Activated CD8-positive, alpha-beta memory T cell treated with anti-CD3 and anti-CD28 coated beads, Interleukin-2, amount 50 U/mL, for 24 hours (primary cell): Measurements from ENCODE around the gene LTBP2.

ENCODE experiments used
- DNase-seq: peaks from one replicate; pipeline ENCODE4 v3.0.0-alpha.2; 2020; ENCODE audit errors: extremely low read depth

LTBP2 gene

GRCh38 chr14:74591394-74591793 is 20.6 kb downstream of the LTBP2 start:
- no peak for DNase-seq

GRCh38 chr14:74589291-74589879 is 22.7 kb downstream of the LTBP2 start:
- no peak for DNase-seq

- DNase-seq, result no peak
Measured at GRCh38 chr14:74587363-74587707, 24.7 kb downstream of the LTBP2 start.

- no peak for DNase-seq
Measured at GRCh38 chr14:74586681-74587362, 25.2 kb downstream of the LTBP2 start.

GRCh38 chr14:74585406-74586335 is 26.4 kb downstream of the LTBP2 start:
- DNase-seq, result no peak

GRCh38 chr14:74584951-74585350 is 27.1 kb downstream of the LTBP2 start:
- no peak for DNase-seq

GRCh38 chr14:74583689-74584434 is 28.2 kb downstream of the LTBP2 start:
- DNase-seq, result no peak

- no peak for DNase-seq
Measured at GRCh38 chr14:74582910-74583581, 29.0 kb downstream of the LTBP2 start.

GRCh38 chr14:74580275-74580672 is 31.8 kb downstream of the LTBP2 start:
- no peak for DNase-seq

GRCh38 chr14:74579447-74580274 is 32.4 kb downstream of the LTBP2 start:
- peak; percentile 8 for DNase-seq

GRCh38 chr14:74578479-74578878 is 33.6 kb downstream of the LTBP2 start:
- no peak for DNase-seq

GRCh38 chr14:74577948-74578275 is 34.1 kb downstream of the LTBP2 start:
- DNase-seq, result no peak

- no peak for DNase-seq
Measured at GRCh38 chr14:74577247-74577947, 34.6 kb downstream of the LTBP2 start.

- DNase-seq, result no peak
Measured at GRCh38 chr14:74575936-74576335, 36.1 kb downstream of the LTBP2 start.

- DNase-seq, result no peak
Measured at GRCh38 chr14:74575507-74575906, 36.5 kb downstream of the LTBP2 start.

GRCh38 chr14:74574706-74575105 is 37.3 kb downstream of the LTBP2 start:
- no peak for DNase-seq

- DNase-seq, result no peak
Measured at GRCh38 chr14:74574090-74574433, 38.0 kb downstream of the LTBP2 start.

- no peak for DNase-seq
Measured at GRCh38 chr14:74573421-74574089, 38.5 kb downstream of the LTBP2 start.

GRCh38 chr14:74572726-74573301 is 39.2 kb downstream of the LTBP2 start:
- DNase-seq, result no peak
